OCI-LY3 (cell line): ENCODE measurements around the gene MAP3K12.

Experiments used
- H2AFZ ChIP-seq: fragments of 200-600, 300-600 bp; shearing (Covaris generic); 2 replicates; pipeline ENCODE4 v1.6.0; 2014; ENCODE audit warnings: antibody characterized with exemption, low read depth, low read length
- H3K27ac ChIP-seq: fragments of 200-600, 300-600 bp; sonication (generic); 2 replicates; pipeline ENCODE4 v1.5.1; 2014; ENCODE audit warnings: mild to moderate bottlenecking, low read length, moderate library complexity, mixed read lengths
- H3K27me3 ChIP-seq: fragments of 200-600, 300-600 bp; sonication (generic); 2 replicates; pipeline ENCODE4 v1.6.1; 2014; ENCODE audit warnings: low read depth, low read length, mixed read lengths
- H3K36me3 ChIP-seq: fragments of 200-600, 300-600 bp; sonication (generic); replicated peaks from 2 replicates; pipeline ENCODE3; 2014; ENCODE audit warnings: low read depth, low read length, mixed read lengths
- H3K4me1 ChIP-seq: fragments of 300-600, 200-600 bp; sonication (generic); 2 replicates; pipeline ENCODE4 v1.6.1; 2014; ENCODE audit warnings: low read length, mixed read lengths
- H3K4me2 ChIP-seq: fragments of 200-600, 300-600 bp; sonication (generic); 2 replicates; pipeline ENCODE4 v1.6.1; 2014; ENCODE audit warnings: low read length, mixed read lengths
- H3K4me3 ChIP-seq: fragments of 300-600, 200-600 bp; sonication (generic); 2 replicates; pipeline ENCODE4 v1.5.1; 2014; ENCODE audit warnings: antibody characterized with exemption, mild to moderate bottlenecking, low read length, moderate library complexity
- H3K79me2 ChIP-seq: fragments of 300-600, 200-600 bp; shearing (Covaris generic); 2 replicates; pipeline ENCODE4 v1.6.1; 2014; ENCODE audit warnings: mild to moderate bottlenecking, low read length, mixed read lengths
- H3K9ac ChIP-seq: fragments of 300-600, 200-600 bp; shearing (Covaris generic); 2 replicates; pipeline ENCODE4 v1.6.0; 2014; ENCODE audit warnings: mild to moderate bottlenecking, low read length, moderate library complexity
- H3K9me3 ChIP-seq: fragments of 200-600, 300-600 bp; shearing (Covaris generic); 2 replicates; pipeline ENCODE4 v1.6.1; 2014; ENCODE audit warnings: low read length, mixed read lengths; ENCODE audit not compliant: insufficient read depth
- H4K20me1 ChIP-seq: fragments of 200-600, 300-600 bp; sonication (generic); 2 replicates; pipeline ENCODE4 v1.6.1; 2016; ENCODE audit warnings: low read length, mixed read lengths; ENCODE audit not compliant: insufficient read depth
- CTCF ChIP-seq: fragments of 200-600, 300-600 bp; sonication (generic); IDR thresholded peaks from 2 replicates; pipeline ENCODE4 v1.5.1; 2014; ENCODE audit warnings: antibody characterized with exemption, low read length, low read depth
- EZH2phosphoT487 ChIP-seq: fragments of 200-600 bp; shearing (Covaris generic); IDR thresholded peaks from 2 replicates; pipeline ENCODE4 v1.6.1; 2018; ENCODE audit warnings: antibody characterized with exemption, mixed run types, low read depth

Gene MAP3K12

GRCh38 chr12:53538209-53538689, 39.0 kb upstream of the MAP3K12 start:
- no peaks in the 10 kb centered on the region for H3K4me1 ChIP-seq
- H3K4me2 ChIP-seq = no peak overlapping the region
- H2AFZ ChIP-seq = no peak overlapping the region
- no peak overlapping the region for H3K9ac ChIP-seq
- no peaks in the 10 kb centered on the region for H3K9me3 ChIP-seq
- H3K27me3 ChIP-seq = no peaks in the 10 kb centered on the region
- no peak overlapping the region for H3K4me3 ChIP-seq
- TF ChIP-seq CTCF (no peak), EZH2phosphoT487 (no peak)
- H4K20me1 ChIP-seq = no peaks in the 10 kb centered on the region
- H3K36me3 ChIP-seq = peaks cover 7% of the 10 kb centered on the region
- no peak overlapping the region for H3K27ac ChIP-seq
- no peaks in the 10 kb centered on the region for H3K79me2 ChIP-seq

- no peak overlapping the region for H3K4me3 ChIP-seq
- H3K27ac ChIP-seq = no peak overlapping the region
- H3K4me1 ChIP-seq = no peaks in the 10 kb centered on the region
- no peak overlapping the region for H2AFZ ChIP-seq
- H3K9me3 ChIP-seq = no peaks in the 10 kb centered on the region
- no peak overlapping the region for H3K9ac ChIP-seq
- no peaks in the 10 kb centered on the region for H4K20me1 ChIP-seq
- no peak for TF ChIP-seq EZH2phosphoT487
- no peak for TF ChIP-seq CTCF
- H3K27me3 ChIP-seq = no peaks in the 10 kb centered on the region
- H3K4me2 ChIP-seq = no peak overlapping the region
- no peaks in the 10 kb centered on the region for H3K79me2 ChIP-seq
- peaks cover 14% of the 10 kb centered on the region for H3K36me3 ChIP-seq
These were observed 37.7 kb upstream of the MAP3K12 start for GRCh38 chr12:53536962-53537361.

- no peak overlapping the region for H3K4me3 ChIP-seq
- TF ChIP-seq EZH2phosphoT487 (no peak), CTCF (no peak)
- no peak overlapping the region for H3K27ac ChIP-seq
- H4K20me1 ChIP-seq = no peaks in the 10 kb centered on the region
- H2AFZ ChIP-seq = no peak overlapping the region
- no peak overlapping the region for H3K9ac ChIP-seq
- no peaks in the 10 kb centered on the region for H3K9me3 ChIP-seq
- H3K27me3 ChIP-seq = no peaks in the 10 kb centered on the region
- H3K36me3 ChIP-seq = peaks cover 14% of the 10 kb centered on the region
- H3K4me1 ChIP-seq = no peaks in the 10 kb centered on the region
- no peak overlapping the region for H3K4me2 ChIP-seq
- H3K79me2 ChIP-seq = no peaks in the 10 kb centered on the region
These were observed 34.2 kb upstream of the MAP3K12 start for GRCh38 chr12:53533471-53533870.

GRCh38 chr12:53532524-53533445, 33.5 kb upstream of the MAP3K12 start:
- Histone ChIP-seq H3K4me1 (no peaks in the 10 kb centered on the region), H3K79me2 (no peaks in the 10 kb centered on the region), H2AFZ (no peak overlapping the region), H3K36me3 (peaks cover 14% of the 10 kb centered on the region), H3K9me3 (no peaks in the 10 kb centered on the region), H3K9ac (no peak overlapping the region), H3K27ac (no peak overlapping the region), H3K4me3 (no peak overlapping the region), H4K20me1 (no peaks in the 10 kb centered on the region), H3K4me2 (no peak overlapping the region), H3K27me3 (no peaks in the 10 kb centered on the region)
- TF ChIP-seq EZH2phosphoT487 (no peak), CTCF (no peak)
